K562 (cell line): ENCODE data around the gene DOCK4. TPM values are rescaled to one million over a fixed set of nuclear protein-coding genes. Genes with fewer than 3 reads are reported as not detected.

Source experiments
- ATAC-seq: fragments of 200-7000 bp; cut with Tn5 transposase; 3 replicates; pipeline ENCODE4 v1.9.1; 2020; ENCODE audit warnings: moderate library complexity
- BruUV-seq: library from RNA; stranded (reverse); fragments of 400-500 nt; replicated peaks from 2 replicates; lab custom pipeline; 2021; lab: Mats Ljungman, UMichigan
- CTCF ChIA-PET: fragments of 300-600 bp; formaldehyde crosslinking; extraction: SDS; loops from one replicate; lab custom pipeline; 2021; ENCODE audit warnings: low intra/inter-chr PET ratio; lab: Yijun Ruan, JAX
- POLR2A ChIA-PET: fragments of 300-600, 350-650 bp; sonication (Branson Sonifier 250); formaldehyde crosslinking; extraction: SDS; loops from one replicate; lab custom pipeline; 2021; ENCODE audit warnings: antibody characterized with exemption, inconsistent platforms; lab: Yijun Ruan, JAX
- DNase-seq, 4 experiments: peaks; one replicate each; pipeline versions ENCODE4 v3.0.0 to v3.0.0-alpha.2; 2011 to 2018; ENCODE audit warnings: low spot score in 3 of 4, mixed read lengths in 3 of 4; ENCODE audit errors: extremely low read depth in 1 of 4
- FAIRE-seq: peaks from 2 replicates; lab custom pipeline; 2011; peaks lifted over from hg19 to GRCh38; lab: Jason Lieb, UNC
- H2AFZ ChIP-seq: 2 replicates; pipeline ENCODE4 v1.6.0; 2011; ENCODE audit warnings: low read depth, low read length, control low read depth, inconsistent platforms
- H3K27ac ChIP-seq: fragments of 200-600 bp; 3 replicates; pipeline ENCODE4 v1.8.0; 2011; ENCODE audit warnings: low read depth, mild to moderate bottlenecking, control low read depth, inconsistent platforms, low read length, moderate library complexity, mixed read lengths; ENCODE audit errors: extremely low read depth
- H3K27me3 ChIP-seq, 2 experiments: fragments of 300-600 bp in 1 of 2; 2 replicates in 1 of 2; 3 replicates in 1 of 2; pipeline versions ENCODE4 v1.6.0 to v1.8.0; 2011; ENCODE audit warnings: inconsistent platforms in 2 of 2, low read length in 2 of 2, mild to moderate bottlenecking in 1 of 2, mixed read lengths in 1 of 2, moderate library complexity in 1 of 2; ENCODE audit not compliant: control insufficient read depth in 2 of 2, insufficient read depth in 2 of 2
- H3K36me3 ChIP-seq: fragments of 300-600 bp; 3 replicates; pipeline ENCODE4 v1.8.0; 2011; ENCODE audit warnings: mild to moderate bottlenecking, low read length, inconsistent platforms; ENCODE audit not compliant: control insufficient read depth, insufficient read depth
- H3K4me1 ChIP-seq, 2 experiments: fragments of 200-600 bp in 1 of 2; replicated peaks in 1 of 2; 2 replicates in 1 of 2; 3 replicates in 1 of 2; pipeline versions ENCODE4 v1.5.1 to v1.8.0; 2011; ENCODE audit warnings: inconsistent platforms in 2 of 2, low read length in 2 of 2, mild to moderate bottlenecking in 1 of 2, mixed read lengths in 1 of 2, moderate library complexity in 1 of 2; ENCODE audit not compliant: control insufficient read depth in 2 of 2, insufficient read depth in 2 of 2
- H3K4me2 ChIP-seq: 2 replicates; pipeline ENCODE4 v1.6.1; 2011; ENCODE audit warnings: low read length, control low read depth, inconsistent platforms, mixed read lengths; ENCODE audit not compliant: insufficient read depth
- H3K4me3 ChIP-seq: fragments of 200-600 bp; sonication (generic), shearing (Covaris generic); 2 replicates; pipeline ENCODE4 v1.5.1; 2016; ENCODE audit warnings: control low read depth, inconsistent platforms
- H3K79me2 ChIP-seq: fragments of 200-600 bp; 3 replicates; pipeline ENCODE4 v1.8.0; 2011; ENCODE audit warnings: low read length, inconsistent platforms; ENCODE audit not compliant: control insufficient read depth, insufficient read depth
- H3K9ac ChIP-seq, 2 experiments: 2 replicates each; pipeline versions ENCODE4 v1.6.0 to v1.6.1; 2011; ENCODE audit warnings: low read depth in 2 of 2, low read length in 2 of 2, control low read depth in 1 of 2, inconsistent platforms in 1 of 2, mild to moderate bottlenecking in 1 of 2, mixed read lengths in 1 of 2; ENCODE audit not compliant: insufficient read depth in 1 of 2
- H3K9me1 ChIP-seq: one replicate; pipeline ENCODE4 v1.6.0; 2011; ENCODE audit warnings: inconsistent platforms, mild to moderate bottlenecking, low read length, moderate library complexity; ENCODE audit not compliant: control insufficient read depth, insufficient read depth
- H3K9me3 ChIP-seq: replicated peaks from 2 replicates; pipeline ENCODE4 v1.5.1; 2011; ENCODE audit warnings: low read depth, low read length, inconsistent platforms; ENCODE audit not compliant: control insufficient read depth, insufficient read depth
- H4K20me1 ChIP-seq: replicated peaks from 2 replicates; pipeline ENCODE4 v1.6.1; 2011; ENCODE audit warnings: low read length, inconsistent platforms, mixed read lengths; ENCODE audit not compliant: control insufficient read depth, insufficient read depth
- ARID3A ChIP-seq: IDR thresholded peaks from 2 replicates; pipeline ENCODE4 v1.6.1; 2012; ENCODE audit warnings: low read depth, low read length, improper control_type of control experiment, borderline replicate concordance
- ARID3B ChIP-seq: fragments of 250-450 bp; sonication (Bioruptor Pico); IDR thresholded peaks from 2 replicates; pipeline ENCODE4 v1.4.0; 2020; ENCODE audit warnings: borderline replicate concordance
- PREB ChIP-seq: sonication (generic); formaldehyde crosslinking; IDR thresholded peaks from 2 replicates; pipeline ENCODE4 v1.8.1; 2023; ENCODE audit warnings: mild to moderate bottlenecking, missing genetic modification reagents
- PTRF ChIP-seq: fragments of 450-650 bp; IDR thresholded peaks from 2 replicates; pipeline ENCODE4 v1.6.1; 2016; ENCODE audit warnings: mild to moderate bottlenecking, missing genetic modification characterization, missing compliant biosample characterization
- ZNF140 ChIP-seq: fragments of 250-450 bp; sonication (Bioruptor Pico); IDR thresholded peaks from 2 replicates; pipeline ENCODE4 v1.8.0; 2021; ENCODE audit warnings: moderate library complexity, mild to moderate bottlenecking, inconsistent platforms
- WGBS: fragments of 100-300 bp; shearing (Covaris generic); methylation state at CpG from one replicate; pipeline ENCODE4 v1.1.6; 2016; ENCODE audit warnings: low coverage, mixed read lengths; ENCODE audit not compliant: insufficient coverage; ENCODE audit errors: missing lambda C conversion rate; 5-methylcytosine and 5-hydroxymethylcytosine counted together
- in situ Hi-C: fragments of 300-500 bp; cut with MboI; formaldehyde crosslinking; loops from 4 replicates; pipeline ENCODE4 v1.15.0; 2018; ENCODE audit warnings: inconsistent platforms, mixed read lengths
- intact Hi-C: fragments of 100-400 bp; cut with micrococcal nuclease; formaldehyde crosslinking; loops from 2 replicates; pipeline ENCODE4 v1.14.2; 2022
- polyA plus RNA-seq, 8 experiments: library from polyadenylated mRNA; depleted of rRNA in 4 of 8; stranded (reverse) in 5 of 8; unstranded in 3 of 8; fragments of >200 nt; fragmentation: Nextera tagmentation in 2 of 8; fragmentation: Illumina TruSeq in 1 of 8; extraction: Ambion mirVana in 2 of 8; extraction: Trizol in 1 of 8; gene quantifications; 2 replicates each; pipeline versions ENCODE4 v1.2.1 to v1.2.3, GENCODE V29; 2011 to 2014; ENCODE audit warnings: inconsistent platforms in 1 of 8, missing spikeins in 1 of 8
- total RNA-seq, 7 experiments: library from RNA; depleted of rRNA in 6 of 7; stranded (reverse); fragments of >200 nt in 6 of 7; fragmentation: Illumina TruSeq in 2 of 7; extraction: Trizol in 2 of 7; gene quantifications; 2 replicates each; pipeline versions ENCODE4 v1.2.1 to v1.2.3, GENCODE V29; 2011 to 2021; ENCODE audit warnings: low replicate concordance in 1 of 7
- TF ChIP-seq, protein P1 (sequence below): sonication (generic); formaldehyde crosslinking; IDR thresholded peaks from 2 replicates; pipeline ENCODE4 v1.4.0; 2020; ENCODE audit warnings: mild to moderate bottlenecking, missing genetic modification reagents
- TF ChIP-seq, protein P2 (sequence below), 2 experiments: fragments of 250-450 bp in 1 of 2; fragments of 450-650 bp in 1 of 2; sonication (Bioruptor Pico) in 1 of 2; IDR thresholded peaks; 2 replicates each; pipeline versions ENCODE4 v1.6.1 to v1.8.0; 2016 to 2021; ENCODE audit warnings: mild to moderate bottlenecking in 2 of 2, moderate library complexity in 2 of 2, missing compliant biosample characterization in 1 of 2, missing genetic modification characterization in 1 of 2
- TF ChIP-seq, protein P3 (sequence below), 2 experiments: fragments of 450-650 bp; IDR thresholded peaks; 2 replicates each; pipeline ENCODE4 v1.6.1; 2018; ENCODE audit warnings: mild to moderate bottlenecking in 2 of 2, low read depth in 1 of 2; ENCODE audit not compliant: partially characterized antibody in 2 of 2

DOCK4 gene
- total and polyA plus RNA-seq, 9 of the 15 experiments (the other 6 are each of a cell fraction or from before 2014, with no cell fraction given) = 0.42 to 5.7 (median 2.3) TPM

- no peaks in the 10 kb centered on the region for H3K79me2 ChIP-seq
- WGBS = 1% methylated on average over 4 of the region's 4 CpGs
- H4K20me1 ChIP-seq = no peaks in the 10 kb centered on the region
- ChIA-PET CTCF (no interaction called here), POLR2A (interaction anchor here (0.7 kb wide), 1 partner anchor 1252 kb away, joined by 3 read pairs; no protein-coding TSS in a partner anchor)
- intact Hi-C loops = no loop called here
- no TSS peak for BruUV-seq
- no peaks in the 10 kb centered on the region for H3K9me1 ChIP-seq
- ATAC-seq (no peak), DNase-seq (no peak), FAIRE-seq (no peak)
- no peak overlapping the region for H2AFZ ChIP-seq
- no peak overlapping the region for H3K9ac ChIP-seq
- no peaks in the 10 kb centered on the region for H3K36me3 ChIP-seq
- in situ Hi-C loops = no loop called here
- no peaks in the 10 kb centered on the region; a peak in 1 of 5 replicates for H3K27me3 ChIP-seq
- no peak overlapping the region for H3K4me3 ChIP-seq
- no peak overlapping the region for H3K27ac ChIP-seq
- H3K4me2 ChIP-seq = no peak overlapping the region
- H3K9me3 ChIP-seq = no peaks in the 10 kb centered on the region
- no peaks in the 10 kb centered on the region for H3K4me1 ChIP-seq
- TF ChIP-seq ARID3B (CRISPR knock-in tag) (no peak), PTRF (no peak), PREB (CRISPR knock-in tag) (no peak), ZNF140 (CRISPR knock-in tag) (no peak), ARID3A (no peak)
- TF ChIP-seq, protein P1, sequence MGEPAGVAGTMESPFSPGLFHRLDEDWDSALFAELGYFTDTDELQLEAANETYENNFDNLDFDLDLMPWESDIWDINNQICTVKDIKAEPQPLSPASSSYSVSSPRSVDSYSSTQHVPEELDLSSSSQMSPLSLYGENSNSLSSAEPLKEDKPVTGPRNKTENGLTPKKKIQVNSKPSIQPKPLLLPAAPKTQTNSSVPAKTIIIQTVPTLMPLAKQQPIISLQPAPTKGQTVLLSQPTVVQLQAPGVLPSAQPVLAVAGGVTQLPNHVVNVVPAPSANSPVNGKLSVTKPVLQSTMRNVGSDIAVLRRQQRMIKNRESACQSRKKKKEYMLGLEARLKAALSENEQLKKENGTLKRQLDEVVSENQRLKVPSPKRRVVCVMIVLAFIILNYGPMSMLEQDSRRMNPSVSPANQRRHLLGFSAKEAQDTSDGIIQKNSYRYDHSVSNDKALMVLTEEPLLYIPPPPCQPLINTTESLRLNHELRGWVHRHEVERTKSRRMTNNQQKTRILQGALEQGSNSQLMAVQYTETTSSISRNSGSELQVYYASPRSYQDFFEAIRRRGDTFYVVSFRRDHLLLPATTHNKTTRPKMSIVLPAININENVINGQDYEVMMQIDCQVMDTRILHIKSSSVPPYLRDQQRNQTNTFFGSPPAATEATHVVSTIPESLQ (CRISPR knock-in tag) = no peak
- TF ChIP-seq, protein P2, sequence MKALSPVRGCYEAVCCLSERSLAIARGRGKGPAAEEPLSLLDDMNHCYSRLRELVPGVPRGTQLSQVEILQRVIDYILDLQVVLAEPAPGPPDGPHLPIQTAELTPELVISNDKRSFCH (CRISPR knock-in tag; IDR thresholded peaks at IDR 0.05) = no peak
- TF ChIP-seq, protein P2 (tag; IDR thresholded peaks at IDR 0.05) = no peak
- TF ChIP-seq, protein P3, sequence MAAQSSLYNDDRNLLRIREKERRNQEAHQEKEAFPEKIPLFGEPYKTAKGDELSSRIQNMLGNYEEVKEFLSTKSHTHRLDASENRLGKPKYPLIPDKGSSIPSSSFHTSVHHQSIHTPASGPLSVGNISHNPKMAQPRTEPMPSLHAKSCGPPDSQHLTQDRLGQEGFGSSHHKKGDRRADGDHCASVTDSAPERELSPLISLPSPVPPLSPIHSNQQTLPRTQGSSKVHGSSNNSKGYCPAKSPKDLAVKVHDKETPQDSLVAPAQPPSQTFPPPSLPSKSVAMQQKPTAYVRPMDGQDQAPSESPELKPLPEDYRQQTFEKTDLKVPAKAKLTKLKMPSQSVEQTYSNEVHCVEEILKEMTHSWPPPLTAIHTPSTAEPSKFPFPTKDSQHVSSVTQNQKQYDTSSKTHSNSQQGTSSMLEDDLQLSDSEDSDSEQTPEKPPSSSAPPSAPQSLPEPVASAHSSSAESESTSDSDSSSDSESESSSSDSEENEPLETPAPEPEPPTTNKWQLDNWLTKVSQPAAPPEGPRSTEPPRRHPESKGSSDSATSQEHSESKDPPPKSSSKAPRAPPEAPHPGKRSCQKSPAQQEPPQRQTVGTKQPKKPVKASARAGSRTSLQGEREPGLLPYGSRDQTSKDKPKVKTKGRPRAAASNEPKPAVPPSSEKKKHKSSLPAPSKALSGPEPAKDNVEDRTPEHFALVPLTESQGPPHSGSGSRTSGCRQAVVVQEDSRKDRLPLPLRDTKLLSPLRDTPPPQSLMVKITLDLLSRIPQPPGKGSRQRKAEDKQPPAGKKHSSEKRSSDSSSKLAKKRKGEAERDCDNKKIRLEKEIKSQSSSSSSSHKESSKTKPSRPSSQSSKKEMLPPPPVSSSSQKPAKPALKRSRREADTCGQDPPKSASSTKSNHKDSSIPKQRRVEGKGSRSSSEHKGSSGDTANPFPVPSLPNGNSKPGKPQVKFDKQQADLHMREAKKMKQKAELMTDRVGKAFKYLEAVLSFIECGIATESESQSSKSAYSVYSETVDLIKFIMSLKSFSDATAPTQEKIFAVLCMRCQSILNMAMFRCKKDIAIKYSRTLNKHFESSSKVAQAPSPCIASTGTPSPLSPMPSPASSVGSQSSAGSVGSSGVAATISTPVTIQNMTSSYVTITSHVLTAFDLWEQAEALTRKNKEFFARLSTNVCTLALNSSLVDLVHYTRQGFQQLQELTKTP (IDR thresholded peaks at IDR 0.05; ENCODE audit: low read depth in 1 of 2, partially characterized antibody in 2 of 2) = no peak
These were observed 385.2 kb downstream of the DOCK4 start for GRCh38 chr7:111821046-111821445.
